Activated CD4-positive, alpha-beta T cell treated with anti-CD3 and anti-CD28 coated beads, Interleukin-2, amount 50 U/mL, for 48 hours (primary cell): ENCODE data around the gene ABCG1.

Source experiments
- DNase-seq, 2 experiments: peaks; one replicate each; pipeline ENCODE4 v3.0.0-alpha.2; 2020

The ABCG1 gene

DNA sequence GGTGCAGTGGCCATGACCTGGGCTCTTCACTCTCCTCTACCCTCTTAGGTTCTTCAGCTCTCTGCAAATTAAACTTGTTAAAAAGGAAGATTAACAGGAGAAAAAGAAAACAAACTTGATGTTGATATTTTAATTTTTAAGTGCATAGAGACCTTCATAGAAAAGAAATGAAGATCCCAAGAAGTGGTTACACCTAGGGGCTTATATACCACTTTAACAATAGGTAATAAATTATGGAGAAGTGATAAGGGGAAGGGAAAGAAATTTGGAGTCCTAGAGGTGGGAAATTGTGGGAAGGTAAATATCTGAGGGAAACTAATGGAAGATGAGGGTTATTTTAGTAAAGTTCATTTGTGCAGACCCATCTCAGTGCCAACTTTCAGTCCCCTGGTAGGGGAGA lies 112.7 kb downstream of the ABCG1 start:
- no peak for DNase-seq

DNA sequence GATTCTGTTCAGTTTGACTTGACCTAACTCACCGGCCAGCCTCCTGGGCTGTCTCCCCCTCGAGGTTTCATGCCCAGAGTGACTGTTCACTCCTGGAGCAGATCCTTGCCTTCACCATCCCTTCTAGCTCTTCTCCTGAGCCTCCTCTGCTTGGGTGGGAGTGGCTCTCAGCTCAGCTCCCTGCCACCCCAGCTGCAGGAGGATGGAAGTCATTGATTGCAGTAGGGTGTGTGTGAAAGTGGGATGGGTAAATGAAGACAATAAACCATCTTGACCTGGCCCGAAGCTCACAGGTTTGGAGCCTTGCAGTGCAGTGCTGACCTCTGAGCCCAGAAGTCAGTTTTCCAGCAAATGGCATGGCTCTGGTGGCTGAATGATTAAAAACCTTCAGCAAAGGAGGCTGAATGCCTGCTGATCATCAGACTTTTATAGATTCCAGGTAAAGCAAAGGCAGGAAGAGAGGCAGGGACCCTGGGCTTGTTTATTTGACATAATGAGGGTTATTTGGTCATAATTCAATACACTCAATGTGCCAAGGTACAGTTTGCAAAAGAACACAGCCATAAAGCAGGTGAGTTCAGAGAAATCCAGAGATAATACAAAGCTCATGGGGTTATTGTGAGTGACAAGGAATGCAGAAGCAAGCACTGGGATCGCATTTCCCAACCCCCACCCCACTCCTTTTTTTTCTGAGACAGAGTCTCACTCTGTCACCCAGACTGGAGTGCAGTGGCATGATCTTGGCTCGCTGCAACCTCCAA lies 113.8 kb downstream of the ABCG1 start:
- DNase-seq = no peak

DNA sequence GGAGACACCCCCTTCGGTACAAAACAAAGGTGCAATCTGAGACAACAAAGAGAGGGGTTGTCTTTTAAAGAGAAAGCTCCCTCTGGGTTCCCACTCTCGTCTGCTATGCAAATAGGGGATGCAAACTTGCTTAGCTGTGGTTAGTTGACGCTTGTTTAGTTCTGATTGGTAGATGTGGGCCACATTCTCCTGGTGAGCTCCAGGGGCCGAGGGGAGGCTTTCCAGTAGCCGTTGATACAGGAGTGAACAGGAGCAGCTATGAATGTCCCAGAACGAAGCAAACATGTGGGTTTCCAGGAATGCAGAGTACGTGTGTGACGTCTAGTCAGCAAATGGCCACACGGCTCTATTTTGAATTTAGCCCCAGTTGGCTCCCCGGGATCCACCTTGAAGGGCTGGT lies 117.1 kb downstream of the ABCG1 start:
- DNase-seq = no peak

DNA sequence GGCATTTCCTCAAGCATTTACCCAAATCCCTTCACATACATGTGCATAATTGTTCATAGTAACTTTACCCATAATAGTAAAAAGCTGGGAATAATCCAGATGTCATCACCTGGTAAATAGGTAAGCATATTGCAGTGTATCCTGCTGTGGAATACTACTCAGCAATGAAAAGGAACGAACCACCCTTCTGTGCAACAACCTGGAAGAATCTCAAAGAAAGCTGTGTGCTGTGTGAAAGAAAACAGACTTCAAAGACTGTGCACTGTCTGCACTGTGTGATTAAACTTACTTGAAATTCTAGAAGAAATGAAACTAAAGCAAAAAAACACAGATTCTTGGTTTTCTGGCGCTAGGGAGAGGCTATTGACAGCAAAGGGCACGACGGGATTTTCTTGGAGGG lies 118.3 kb downstream of the ABCG1 start:
- DNase-seq = no peak

DNA sequence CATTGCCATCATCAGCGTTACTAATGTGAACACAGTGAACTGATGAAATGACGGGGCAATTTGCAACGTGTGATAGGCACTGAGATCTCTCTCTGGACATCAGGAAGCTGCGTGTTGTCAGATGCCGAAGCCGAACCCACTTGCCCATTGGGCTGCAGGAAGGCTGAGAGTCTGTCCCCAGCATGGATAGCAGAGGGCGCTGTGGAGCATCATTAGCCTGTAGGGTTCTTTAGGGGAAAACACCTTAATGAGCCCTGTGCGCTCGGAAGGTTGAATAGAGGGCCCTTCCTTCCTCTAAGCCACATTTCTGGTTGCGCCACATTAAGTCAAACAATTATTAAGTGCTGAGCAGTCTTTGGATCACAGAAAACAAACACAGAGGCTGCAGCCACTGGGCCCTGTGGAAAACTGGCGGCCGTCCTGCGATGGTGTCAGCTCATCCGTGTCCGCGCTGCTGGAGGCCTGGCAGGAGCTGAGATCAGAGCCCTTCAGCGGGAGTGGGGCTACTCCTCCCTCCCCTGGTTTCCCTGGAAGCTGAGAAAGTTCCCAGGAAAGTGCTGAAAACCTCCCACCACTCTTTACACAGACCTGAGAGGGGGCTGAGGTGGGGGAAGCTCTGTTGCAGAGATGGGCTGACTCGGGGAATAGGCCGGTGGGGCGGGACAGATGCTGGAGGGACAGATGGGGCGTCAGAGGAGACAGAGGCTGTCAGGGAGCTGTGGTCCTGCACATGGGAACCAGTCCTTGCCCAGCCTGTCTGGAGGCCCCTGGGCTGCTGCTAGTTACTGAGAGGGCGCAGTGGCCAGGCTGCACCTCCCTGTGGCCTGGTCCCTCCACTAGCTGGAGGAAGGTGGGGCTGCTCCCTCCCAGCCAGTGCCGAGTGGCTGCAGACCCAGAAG lies 119.1 kb downstream of the ABCG1 start:
- DNase-seq = peak; percentile 89 to 91

DNA sequence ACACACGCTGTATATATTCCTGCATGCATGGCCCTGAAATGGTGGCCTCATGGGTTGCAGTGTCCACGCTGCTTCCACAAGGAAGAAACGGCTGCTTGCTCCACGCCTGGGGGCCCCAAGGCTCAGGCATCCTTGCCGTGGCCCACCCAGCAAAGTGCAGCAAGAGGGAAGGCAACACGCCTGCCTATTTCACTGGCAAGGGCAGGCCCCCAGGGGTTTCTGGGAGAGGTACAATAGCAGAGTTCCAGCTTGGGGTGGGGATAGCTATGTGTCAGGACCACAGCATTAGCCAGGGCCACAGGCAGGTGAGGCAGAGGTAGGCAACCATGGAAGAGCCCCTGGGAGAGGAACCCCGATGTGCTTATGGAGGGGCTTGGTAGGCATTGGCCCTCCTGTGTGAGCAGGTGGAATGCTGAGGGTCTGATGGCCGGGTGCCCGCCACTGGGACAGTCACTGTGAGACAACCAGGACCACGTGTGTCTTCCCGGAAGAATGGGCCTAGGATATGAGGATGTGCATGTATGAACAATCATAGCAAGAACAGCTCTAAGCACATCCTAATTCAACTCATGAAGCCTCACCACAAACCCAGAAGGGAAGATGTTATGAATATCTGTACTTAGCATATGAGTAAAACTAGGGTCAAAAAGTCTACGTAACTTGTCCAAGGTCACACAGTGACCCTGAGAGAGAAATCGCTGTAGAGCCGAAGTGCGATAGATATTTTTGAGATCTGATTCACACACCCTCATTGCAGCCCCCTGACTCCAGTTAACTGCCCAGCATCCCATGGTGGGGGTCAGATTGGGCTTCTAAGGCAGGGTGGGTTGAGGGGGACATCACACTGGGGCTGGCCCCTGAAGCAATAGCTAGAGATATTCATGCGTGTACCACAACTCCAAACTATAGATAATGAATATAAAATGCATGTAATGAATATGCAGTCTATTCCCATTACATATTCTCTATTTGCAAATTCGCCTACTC lies 120.1 kb downstream of the ABCG1 start:
- DNase-seq = peak; percentile 12 to 19

DNA sequence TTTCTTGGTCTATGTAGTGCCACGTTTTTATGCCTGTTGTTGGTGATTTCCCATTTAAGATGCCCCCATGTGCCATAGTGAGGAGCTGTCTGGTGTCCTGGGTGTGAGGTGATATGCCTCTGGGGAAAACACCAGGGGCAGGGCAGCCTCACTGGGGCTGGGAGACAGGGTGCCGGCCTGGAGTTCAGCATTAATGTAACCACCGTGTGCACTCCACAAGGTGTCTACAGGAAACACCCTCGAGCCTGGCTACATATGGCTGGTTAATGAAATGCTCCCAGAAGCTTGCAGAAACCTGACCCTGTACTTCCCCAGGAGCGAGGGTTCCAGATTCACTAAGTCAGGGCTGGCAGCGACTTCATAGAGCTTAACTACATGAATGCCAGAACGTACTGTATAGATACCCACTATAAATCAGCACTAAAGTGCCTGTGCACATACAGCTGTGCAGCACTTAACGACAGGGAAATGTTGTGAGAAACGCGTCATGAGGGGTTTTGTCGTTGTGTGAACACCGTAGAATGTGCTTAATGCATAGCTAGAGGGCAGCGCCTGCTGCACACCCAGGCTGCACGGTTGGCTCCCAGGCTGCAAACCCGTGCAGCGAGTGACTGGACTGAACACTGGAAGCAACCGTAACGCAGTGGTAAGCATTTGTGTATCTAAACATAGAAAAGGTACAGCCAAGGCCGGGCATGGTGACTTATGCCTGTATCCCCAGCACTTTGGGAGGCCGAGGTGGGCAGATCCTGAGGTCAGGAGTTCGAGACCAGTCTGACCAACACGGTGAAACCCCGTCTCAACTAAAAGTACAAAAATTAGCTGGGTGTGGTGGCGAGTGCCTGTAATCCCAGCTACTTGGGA lies 121.5 kb downstream of the ABCG1 start:
- DNase-seq = no peak

DNA sequence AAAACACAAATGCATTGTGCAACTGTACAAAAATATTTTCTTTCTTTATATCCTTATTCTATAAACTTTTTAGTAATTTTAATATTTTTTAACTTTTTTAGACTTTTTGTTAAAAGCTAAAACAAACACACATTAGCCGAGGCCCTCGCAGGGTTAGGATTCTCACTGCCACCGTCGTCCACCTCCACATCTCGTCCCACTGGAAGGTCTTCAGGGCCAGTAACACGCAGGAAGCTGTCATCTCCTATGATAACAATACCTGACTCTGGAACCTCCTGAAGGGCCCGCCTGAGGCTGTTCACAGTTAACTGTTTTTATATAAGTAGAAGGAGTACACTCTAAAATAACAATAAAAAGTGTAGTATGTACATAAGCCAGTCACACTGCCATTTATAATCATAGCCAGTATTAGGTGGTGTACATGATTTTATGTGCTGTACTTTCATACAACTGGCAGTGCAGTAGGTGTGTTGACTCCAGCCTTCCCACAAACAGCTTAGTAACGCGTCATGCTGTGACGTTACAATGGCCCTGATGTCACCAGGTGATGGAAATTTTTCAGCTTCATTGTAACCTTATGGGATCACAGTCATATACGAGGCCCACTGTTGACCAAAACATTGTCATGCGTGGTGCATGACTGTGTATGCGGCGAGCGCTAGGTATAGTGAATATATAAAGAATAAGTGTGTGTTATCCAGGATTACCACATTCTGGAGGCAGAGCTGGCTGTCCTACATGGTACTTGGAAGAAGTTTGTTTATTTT lies 123.0 kb downstream of the ABCG1 start:
- no peak for DNase-seq

DNA sequence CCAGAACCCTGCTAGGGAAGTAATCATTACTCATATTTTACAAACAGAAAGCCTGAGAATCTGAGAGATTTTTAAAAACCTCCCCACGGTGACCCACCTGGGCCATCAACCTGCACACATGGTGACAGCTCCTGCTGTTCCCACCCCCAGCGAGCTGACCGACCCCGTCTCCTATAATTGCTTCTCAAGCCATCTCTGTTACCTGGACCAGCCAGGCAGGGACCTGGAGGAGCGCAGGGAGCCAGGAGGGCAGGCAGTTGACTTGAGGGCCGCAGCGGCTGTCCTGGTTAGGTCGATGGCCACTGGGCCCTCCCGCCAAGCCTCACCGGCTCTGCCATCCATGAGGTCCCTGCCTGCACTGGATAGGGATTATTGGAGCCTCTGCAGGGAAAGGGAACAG lies 124.2 kb downstream of the ABCG1 start:
- DNase-seq = no peak

DNA sequence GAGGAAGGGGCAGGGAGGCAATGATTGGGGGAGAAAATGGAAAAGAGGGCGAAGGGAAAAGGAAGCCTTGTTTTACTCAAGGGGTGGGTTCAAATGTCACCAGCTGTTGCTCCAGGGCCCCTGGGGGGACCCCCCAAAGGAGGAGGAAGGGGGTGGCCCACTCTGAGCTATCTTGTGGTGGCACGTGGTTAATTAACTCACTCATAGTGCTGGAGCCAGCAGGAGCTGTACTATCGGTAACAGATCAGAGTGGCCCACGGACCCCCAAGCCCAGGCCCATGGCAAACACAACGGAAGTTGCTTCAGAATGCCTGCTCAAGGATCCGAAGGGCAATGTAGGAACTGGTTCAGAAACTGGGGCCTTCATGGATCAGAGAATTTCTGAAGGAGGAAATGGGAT lies 124.6 kb downstream of the ABCG1 start:
- no peak for DNase-seq

DNA sequence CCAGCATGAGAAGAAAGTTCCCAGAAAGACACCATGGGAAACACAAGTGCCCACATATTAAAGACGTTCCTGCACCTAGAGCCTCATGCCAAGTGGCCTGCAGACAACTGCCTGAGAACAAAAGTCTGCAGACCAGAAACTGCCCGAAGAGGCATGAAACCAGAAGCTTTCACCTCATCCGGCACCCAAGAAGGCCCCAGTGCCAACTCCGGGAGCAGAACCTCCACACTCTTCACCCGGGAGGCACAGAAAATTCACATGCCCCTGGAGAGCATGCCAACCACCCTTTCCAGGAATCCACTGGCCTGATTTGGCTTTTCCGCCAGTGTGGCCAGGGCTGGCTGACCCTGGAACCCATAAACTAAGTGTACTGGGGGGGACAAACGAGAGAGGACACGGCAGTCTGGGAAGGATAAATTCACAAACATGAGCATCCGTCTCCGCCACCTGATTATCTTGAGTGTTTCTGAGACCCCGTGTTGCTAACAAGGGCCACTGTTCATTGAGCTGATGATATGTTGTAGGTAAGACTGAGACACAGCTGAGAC lies 125.1 kb downstream of the ABCG1 start:
- DNase-seq = no peak

DNA sequence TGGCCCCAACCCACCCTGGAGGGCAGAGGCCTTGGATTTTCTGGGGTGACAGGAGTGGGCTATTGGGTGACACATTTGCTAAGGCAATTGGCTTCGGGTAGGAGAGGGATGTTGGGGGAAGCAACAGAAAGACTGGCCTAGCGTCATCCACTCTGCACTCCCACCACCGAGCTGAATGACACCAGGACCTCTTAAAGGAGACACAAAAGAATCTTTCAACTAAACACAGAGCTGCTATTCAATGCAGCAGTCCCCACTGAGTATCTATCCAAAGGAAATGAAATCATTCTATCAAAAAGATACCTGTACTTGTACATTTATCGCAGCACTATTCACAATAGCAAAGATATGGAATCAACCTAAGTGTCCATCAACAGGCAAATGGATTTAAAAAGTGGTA lies 125.7 kb downstream of the ABCG1 start:
- DNase-seq = no peak

DNA sequence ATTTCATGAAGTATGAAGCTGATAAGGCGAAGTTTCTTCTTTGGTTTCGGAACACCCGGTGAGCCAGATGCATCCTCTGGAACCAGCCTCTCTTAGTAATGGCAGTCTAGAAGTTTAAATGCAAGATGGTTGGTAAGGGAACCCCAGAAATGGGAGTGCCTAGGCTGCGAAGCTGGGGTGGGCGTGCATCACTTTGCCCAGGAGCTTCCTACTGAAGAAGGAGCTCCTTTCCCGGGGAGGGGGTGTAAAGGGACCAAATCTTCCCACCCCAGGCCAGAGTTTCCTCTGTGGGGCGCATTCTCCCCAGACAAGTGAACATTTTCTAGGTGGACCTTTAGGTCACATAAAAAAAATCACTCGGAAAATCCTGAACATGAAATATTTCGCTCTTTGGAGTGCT lies 127.5 kb downstream of the ABCG1 start:
- no peak for DNase-seq
